Measurements from ENCODE around the gene C11orf86.

C11orf86 gene

DNA sequence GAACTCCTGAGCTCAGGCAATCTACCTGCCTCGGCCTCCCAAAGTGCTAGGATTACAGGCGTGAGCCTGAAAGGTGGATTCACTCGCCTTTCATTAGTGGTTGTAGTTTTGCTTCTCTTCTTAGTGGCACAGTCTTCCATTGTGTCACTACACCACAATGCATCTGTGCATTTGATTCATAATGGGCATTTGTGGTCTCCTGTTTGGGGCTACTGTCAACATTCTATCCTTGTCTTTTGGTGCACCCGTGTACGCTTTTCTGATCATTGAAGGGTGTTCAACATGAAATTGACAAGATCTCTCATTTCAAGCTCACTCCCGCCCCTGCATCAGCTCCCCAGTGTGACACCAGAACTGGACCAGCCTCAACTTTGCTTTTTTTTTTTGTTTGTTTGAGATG lies 45.8 kb downstream of the C11orf86 start:
- no peak for DNase-seq
- in situ Hi-C loops (cut with MboI; ENCODE audit: low pct_unique_long_range_greater_than_20kb, low sequenced_read_pairs) = no loop called here

DNA sequence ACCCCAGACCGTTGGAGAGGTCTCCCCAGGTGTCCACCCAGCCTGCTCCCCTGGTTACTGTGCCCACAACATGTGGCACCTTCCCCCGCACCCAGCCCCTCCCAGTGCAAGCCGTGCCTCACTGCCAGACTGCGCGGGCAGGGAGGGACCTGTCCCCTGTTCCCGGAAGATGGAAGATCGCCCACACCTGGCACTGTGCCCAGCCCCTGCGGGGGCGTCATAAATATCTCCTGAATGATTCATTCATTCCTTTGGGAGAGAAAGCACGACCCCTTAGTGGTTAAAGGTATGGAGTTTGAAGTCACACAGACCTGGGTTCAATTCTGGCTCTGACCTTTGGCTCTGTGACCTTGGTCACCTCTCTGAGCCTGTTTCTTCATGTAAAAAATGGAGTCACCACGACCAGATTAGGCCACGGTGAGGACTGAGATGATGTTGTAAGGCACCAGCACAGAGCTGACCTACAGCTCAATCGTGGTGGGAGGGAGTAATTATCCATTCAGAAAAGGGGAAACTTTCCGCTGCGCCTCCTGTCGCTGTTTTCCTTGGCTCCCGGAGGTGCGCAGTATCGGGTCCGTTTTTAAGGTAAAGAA lies 47.3 kb downstream of the C11orf86 start:
- in situ Hi-C loops (cut with MboI; ENCODE audit: low pct_unique_long_range_greater_than_20kb, low sequenced_read_pairs) = no loop called here
- no peak for DNase-seq

DNA sequence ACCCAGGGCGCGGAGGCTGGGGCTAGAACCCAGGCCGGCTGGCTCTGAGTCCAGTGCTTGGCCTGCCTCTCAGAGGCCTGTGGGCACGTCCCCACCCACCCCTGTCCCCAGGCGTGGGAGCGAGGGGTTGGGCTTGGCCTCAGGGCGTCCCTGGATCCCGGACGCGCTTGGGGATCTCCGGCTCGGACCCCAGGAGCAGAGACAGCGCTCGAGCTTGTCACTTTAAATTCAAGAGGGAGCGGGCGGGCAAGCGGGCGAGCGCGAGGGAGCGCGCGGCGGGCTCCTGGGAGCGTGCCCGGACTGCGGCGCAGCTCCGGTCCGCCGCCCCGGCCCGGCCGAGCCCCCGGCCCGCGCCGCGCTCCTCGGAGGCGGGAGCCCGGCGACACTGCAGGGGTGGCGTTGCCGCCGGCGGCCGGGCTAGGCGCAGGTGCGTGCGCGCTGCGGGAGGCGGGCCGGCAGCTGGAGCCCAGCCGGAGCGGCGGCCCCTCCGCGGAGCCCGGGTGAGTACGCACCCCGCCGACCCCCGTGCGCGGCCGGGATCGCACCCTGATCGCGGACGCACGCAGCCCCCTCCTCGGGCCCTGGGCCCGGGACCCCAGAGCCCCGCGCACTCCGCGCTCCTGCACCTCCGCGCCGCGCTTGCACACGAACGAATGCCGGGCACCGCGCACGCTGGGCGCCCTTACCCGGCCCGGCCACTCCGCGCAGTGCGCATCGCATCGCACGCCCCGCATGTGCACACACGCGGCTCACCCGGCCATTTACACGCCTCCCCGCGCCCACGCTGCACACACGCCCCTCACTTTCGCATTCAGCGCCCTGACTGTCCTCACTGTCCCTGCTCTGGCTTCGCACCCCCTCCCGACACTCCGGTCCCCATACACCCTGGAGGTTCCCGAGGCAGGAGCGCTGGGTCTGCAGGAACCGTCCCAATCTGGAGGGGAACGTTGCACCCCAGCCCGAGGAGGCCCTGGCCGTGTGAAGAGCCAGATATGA lies 48.2 kb downstream of the C11orf86 start, which contains the start of gene SYT12:
TSS of gene SYT12 (plus strand) at position 174 of the 996 bp plus-strand sequence. CDS start 7,011 bp downstream, outside the sequence.
- no peak for DNase-seq
- in situ Hi-C loops (cut with MboI; ENCODE audit: low pct_unique_long_range_greater_than_20kb, low sequenced_read_pairs) = no loop called here

DNA sequence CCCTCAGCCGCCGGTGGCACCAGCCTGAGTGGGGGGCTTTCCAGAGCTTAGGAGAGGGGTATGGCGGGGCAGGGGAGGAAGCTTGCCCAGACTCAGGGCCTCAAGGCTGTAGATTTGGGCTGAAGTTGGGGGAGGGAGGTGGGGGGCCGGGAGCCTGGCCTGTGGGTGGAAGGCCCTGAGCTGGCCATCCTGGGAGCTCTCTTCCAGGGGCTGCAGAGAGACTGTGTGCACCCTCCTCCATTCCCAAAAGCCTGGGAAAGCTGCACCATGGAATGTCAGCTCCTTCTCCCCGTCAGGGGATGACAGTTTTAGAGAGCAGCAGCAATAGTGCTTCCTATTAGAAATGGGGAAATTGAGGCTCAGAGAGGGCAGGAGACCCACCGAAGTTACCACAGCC lies 48.9 kb downstream of the C11orf86 start:
- no peak for DNase-seq
- in situ Hi-C loops (cut with MboI; ENCODE audit: low pct_unique_long_range_greater_than_20kb, low sequenced_read_pairs) = no loop called here

DNA sequence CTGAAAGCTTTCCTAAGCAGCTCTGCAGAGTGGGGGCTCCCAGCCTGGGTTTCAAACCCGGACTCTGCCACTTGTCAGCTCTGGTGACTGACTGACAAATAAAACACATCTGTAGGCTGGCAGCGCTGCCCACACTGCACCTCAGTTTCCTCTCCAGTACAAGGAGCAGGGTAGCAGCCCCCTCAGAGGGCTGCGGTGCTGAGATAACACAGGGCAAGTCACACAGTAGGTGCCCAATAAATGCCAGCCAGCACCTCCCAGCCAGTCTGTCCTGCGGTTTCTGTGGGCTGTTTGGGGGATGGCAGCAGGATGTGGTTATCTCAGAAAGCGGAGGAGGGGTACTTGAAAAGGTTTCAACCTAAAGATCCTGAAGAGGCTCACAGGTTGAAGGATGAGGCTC lies 49.3 kb downstream of the C11orf86 start:
- in situ Hi-C loops (cut with MboI; ENCODE audit: low pct_unique_long_range_greater_than_20kb, low sequenced_read_pairs) = no loop called here
- DNase-seq = peak; percentile 81

DNA sequence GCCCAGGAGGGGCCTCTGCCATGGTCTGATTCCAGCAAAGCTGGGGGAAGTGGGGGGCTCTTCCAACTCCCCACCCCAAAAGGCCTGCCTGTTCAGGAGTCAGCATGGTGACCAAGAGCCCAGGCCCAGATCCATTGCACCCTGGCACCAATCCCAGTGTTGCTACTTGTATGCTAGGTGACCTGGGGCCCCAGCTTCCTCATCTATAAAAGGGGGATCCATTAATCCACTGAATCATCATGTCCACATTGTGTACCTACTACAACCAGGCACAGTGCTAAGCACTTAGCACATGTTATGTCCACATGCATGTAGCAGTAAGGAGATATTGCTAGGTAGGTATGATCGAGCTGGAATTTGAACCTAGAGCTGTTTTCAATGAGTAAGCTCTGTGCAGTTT lies 49.9 kb downstream of the C11orf86 start:
- DNase-seq = no peak
- in situ Hi-C loops (cut with MboI; ENCODE audit: low pct_unique_long_range_greater_than_20kb, low sequenced_read_pairs) = no loop called here

DNA sequence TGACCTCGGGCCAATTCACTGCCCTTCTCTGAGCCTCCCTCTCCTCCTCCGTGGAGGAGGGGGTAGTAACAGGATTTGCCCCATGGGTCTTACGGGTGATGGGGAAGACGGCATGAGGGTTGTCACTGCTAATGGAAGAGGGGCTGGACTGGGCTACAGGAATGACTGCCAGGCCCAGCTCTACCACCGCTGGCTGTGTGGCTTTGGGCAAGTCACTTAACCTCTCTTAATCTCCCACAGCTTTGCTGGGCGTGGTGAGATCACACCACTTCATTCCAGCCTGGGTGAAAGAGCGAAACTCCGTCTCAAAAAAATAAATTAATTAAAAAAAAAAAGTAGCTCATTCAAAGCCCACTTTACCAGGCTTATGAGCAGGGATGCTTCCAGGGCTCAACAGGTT lies 50.6 kb downstream of the C11orf86 start:
- in situ Hi-C loops (cut with MboI; ENCODE audit: low pct_unique_long_range_greater_than_20kb, low sequenced_read_pairs) = no loop called here

More for the DNA sequence above, 50.6 kb downstream of the C11orf86 start:
- DNase-seq = no peak

Data from KBM-7 (cell line).